ENCODE data around the gene C9orf50.
"Not testable (repeated sequence)": the region's sequence is repeated elsewhere in the genome, so short reads cannot be mapped to it uniquely, and the experiment has no call there.

Gene C9orf50

GRCh38 chr9:129640086-129640870, 19.4 kb upstream of the C9orf50 start:
- H3K4me1 ChIP-seq, result peaks cover 39% of the 10 kb centered on the region
- H3K9me3 ChIP-seq, result no peaks in the 10 kb centered on the region
- peak overlapping the region; percentile 84 for H3K9ac ChIP-seq
- peak overlapping the region; percentile 82 for H3K4me3 ChIP-seq
- no peaks in the 10 kb centered on the region for H3K27me3 ChIP-seq
- 0 out of 2 replicates have a peak overlapping the region, but pooled peaks have one; percentile 68 for H3K27ac ChIP-seq
- peaks cover 47% of the 10 kb centered on the region for H3K36me3 ChIP-seq
- H4K20me1 ChIP-seq, result peaks cover 65% of the 10 kb centered on the region
- peak overlapping the region; percentile 99 for H3K4me2 ChIP-seq
- TF ChIP-seq Cebpa-rat (IDR thresholded peaks at IDR 0.05), result no peak

- Histone ChIP-seq H3K9ac (no peak overlapping the region), H3K9me3 (no peaks in the 10 kb centered on the region), H3K27me3 (no peaks in the 10 kb centered on the region), H3K4me3 (no peak overlapping the region), H4K20me1 (peaks cover 70% of the 10 kb centered on the region), H3K4me2 (no peak overlapping the region), H3K4me1 (peaks cover 39% of the 10 kb centered on the region), H3K27ac (no peak overlapping the region), H3K36me3 (peaks cover 53% of the 10 kb centered on the region)
- TF ChIP-seq Cebpa-rat (IDR thresholded peaks at IDR 0.05), result no peak
Observed at GRCh38 chr9:129639756-129640085, 18.8 kb upstream of the C9orf50 start.

DNA sequence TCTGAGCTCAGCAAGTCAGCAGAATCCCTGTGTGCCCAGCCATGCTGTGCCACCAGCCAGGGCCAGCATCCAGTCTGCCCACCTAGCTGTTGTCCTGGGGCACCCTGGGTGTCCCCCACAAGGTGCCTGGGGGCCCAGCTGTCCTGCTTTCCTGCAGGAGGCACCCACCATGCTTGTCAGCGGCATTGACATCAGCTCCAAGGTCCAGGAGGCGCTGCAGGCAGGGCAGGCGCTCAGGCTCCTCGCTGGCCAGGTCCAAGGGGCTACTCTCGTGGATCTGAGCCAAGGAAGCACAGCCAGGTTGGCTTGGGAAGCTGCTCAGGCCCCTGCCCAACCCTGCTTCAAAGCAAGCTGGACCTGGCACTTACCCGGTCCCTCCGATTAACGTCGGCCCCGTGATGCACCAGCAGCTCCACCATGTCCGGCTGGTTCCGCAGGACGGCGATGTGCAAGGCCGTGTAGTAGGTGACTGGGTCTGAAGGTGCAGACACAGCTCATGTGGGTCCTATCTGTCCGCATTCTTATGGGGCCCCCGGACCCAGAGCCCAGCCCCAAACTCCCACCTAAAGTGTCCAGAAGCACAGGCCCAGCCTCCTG, 18.2 kb upstream of the C9orf50 start:
- no peaks in the 10 kb centered on the region for H3K27me3 ChIP-seq
- H3K27ac ChIP-seq, result no peak overlapping the region
- H3K4me1 ChIP-seq, result peaks cover 39% of the 10 kb centered on the region
- H3K4me2 ChIP-seq, result no peak overlapping the region
- peaks cover 59% of the 10 kb centered on the region for H3K36me3 ChIP-seq
- no peak overlapping the region for H3K4me3 ChIP-seq
- H3K9ac ChIP-seq, result no peak overlapping the region
- no peak for TF ChIP-seq Cebpa-rat (IDR thresholded peaks at IDR 0.05)
- H3K9me3 ChIP-seq, result no peaks in the 10 kb centered on the region
- H4K20me1 ChIP-seq, result peaks cover 75% of the 10 kb centered on the region

DNA sequence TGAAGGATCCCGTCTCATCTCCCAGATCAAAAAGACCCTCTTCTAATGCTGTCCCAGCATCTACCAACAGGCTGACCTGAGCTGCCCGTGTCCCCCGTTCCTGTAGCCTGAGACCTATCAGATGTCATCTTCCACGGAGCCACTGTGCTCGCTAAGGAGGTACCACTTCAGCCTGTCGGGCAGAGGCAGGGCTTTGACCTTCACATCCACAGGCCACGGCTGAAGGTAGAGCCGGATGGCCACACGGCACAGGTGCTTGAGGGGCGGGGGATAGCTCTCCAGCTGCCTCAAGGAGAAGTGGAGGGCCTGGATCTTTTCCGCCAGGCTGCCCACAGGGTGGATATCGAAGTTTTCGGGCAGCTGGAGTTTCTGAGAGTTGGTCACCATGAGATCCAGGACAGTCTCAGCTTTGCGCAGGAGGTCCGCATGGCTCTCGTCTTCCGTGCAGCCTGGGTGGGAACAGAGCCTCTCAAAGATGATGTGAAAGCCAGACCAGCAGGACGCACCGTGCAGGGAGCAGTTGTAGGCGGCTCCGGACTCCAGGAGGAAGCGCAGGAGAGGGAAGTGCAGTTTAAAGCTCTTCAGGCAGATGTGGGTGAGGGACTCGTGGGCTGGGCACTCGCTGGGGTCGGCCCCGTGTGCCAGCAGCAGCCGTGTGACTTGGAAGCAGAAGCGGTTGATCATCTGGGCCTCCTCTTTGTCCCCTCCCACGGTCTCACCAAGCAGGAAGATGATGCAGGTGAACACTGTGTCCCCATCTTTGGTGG, 17.0 kb upstream of the C9orf50 start:
- peak overlapping the region; percentile 53; the same call in 1 of the 2 replicates for H3K9ac ChIP-seq
- H3K36me3 ChIP-seq, result peaks cover 71% of the 10 kb centered on the region
- no peaks in the 10 kb centered on the region for H3K9me3 ChIP-seq
- H3K4me2 ChIP-seq, result peak overlapping the region; percentile 41
- peaks cover 39% of the 10 kb centered on the region for H3K4me1 ChIP-seq
- H4K20me1 ChIP-seq, result peaks cover 88% of the 10 kb centered on the region
- H3K27me3 ChIP-seq, result no peaks in the 10 kb centered on the region
- TF ChIP-seq Cebpa-rat (IDR thresholded peaks at IDR 0.05), result no peak
- H3K4me3 ChIP-seq, result no peak overlapping the region
- no peak overlapping the region for H3K27ac ChIP-seq

DNA sequence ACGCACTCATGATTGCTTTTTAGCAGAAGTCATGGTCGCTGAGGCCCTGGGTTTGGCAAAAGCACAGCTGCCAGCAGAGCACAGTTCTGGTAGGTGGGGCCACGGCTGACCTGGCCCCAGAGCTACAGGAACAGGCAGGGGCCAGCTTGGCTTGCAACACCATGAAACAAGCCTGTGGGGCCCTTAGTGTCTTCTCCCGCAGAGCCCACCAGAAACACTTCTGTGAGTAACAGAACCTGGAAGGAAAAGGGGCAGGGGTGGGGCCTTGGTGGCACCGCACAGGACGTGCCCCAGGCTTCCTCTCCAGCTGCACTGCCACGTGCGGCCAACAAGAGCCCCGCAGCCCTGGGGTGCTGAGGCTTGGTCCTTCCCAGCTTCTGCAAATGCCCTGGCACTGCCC, 16.2 kb upstream of the C9orf50 start:
- Histone ChIP-seq H3K4me3 (no peak overlapping the region), H3K27me3 (no peaks in the 10 kb centered on the region), H3K9ac (peak overlapping the region; percentile 53), H3K4me1 (peaks cover 43% of the 10 kb centered on the region), H4K20me1 (peaks cover 95% of the 10 kb centered on the region), H3K27ac (peak overlapping the region; percentile 65), H3K36me3 (peaks cover 79% of the 10 kb centered on the region), H3K9me3 (no peaks in the 10 kb centered on the region), H3K4me2 (peak overlapping the region; percentile 41)
- no peak for TF ChIP-seq Cebpa-rat (IDR thresholded peaks at IDR 0.05)

DNA sequence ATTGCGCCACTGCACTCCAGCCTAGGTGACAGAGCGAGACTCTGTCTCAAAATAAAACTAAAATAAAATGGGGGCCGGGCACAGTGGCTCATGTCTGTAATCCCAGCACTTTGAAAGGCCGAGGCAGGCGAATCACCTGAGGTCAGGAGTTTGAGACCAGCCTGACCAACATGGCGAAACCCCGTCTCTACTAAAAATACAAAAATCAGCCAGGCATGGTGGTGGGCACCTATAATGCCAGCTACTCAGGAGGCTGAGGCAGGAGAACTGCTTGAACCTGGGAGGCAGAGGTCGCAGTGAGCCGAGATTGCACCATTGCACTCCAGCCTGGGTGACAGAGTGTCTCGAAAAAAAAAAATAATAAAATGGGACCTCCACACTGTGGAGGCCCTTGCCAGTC, 15.4 kb upstream of the C9orf50 start:
- H3K4me1 ChIP-seq, result peaks cover 49% of the 10 kb centered on the region
- peaks cover 99% of the 10 kb centered on the region for H4K20me1 ChIP-seq
- H3K4me2 ChIP-seq, result peak overlapping the region; percentile 41
- H3K9me3 ChIP-seq, H3K4me3 ChIP-seq, H3K27me3 ChIP-seq, H3K27ac ChIP-seq, H3K9ac ChIP-seq: not testable (repeated sequence)
- peaks cover 86% of the 10 kb centered on the region for H3K36me3 ChIP-seq

- Histone ChIP-seq H3K27ac (no peak overlapping the region), H3K36me3 (peaks cover 94% of the 10 kb centered on the region), H3K4me2 (no peak overlapping the region), H4K20me1 (peaks cover 99% of the 10 kb centered on the region), H3K4me3 (no peak overlapping the region), H3K9me3 (no peaks in the 10 kb centered on the region), H3K27me3 (no peaks in the 10 kb centered on the region), H3K4me1 (peaks cover 49% of the 10 kb centered on the region), H3K9ac (no peak overlapping the region)
- no peak for TF ChIP-seq Cebpa-rat (IDR thresholded peaks at IDR 0.05)
Observed at GRCh38 chr9:129635099-129636065, 14.5 kb upstream of the C9orf50 start.

DNA sequence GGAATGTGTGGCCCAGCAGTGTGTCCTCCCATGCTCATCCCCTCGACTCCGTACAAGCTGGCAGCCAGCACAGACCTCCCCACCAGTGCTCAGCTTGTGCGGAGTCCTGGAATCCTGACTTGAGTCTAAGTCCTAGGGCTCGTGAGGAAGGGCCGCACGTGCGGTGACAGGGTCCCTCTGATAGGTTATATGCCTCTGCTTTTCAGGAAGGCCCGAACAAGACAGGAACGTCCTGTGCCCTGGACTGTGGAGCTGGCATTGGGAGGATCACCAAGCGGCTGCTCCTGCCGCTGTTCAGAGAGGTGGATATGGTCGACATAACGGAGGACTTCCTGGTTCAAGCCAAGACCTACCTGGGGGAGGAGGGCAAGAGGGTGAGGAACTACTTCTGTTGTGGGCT, 12.9 kb upstream of the C9orf50 start:
- Histone ChIP-seq H4K20me1 (peaks cover 99% of the 10 kb centered on the region), H3K36me3 (peaks cover 98% of the 10 kb centered on the region), H3K27ac (no peak overlapping the region), H3K4me3 (no peak overlapping the region), H3K9ac (no peak overlapping the region), H3K27me3 (no peaks in the 10 kb centered on the region), H3K4me1 (peaks cover 58% of the 10 kb centered on the region), H3K4me2 (no peak overlapping the region), H3K9me3 (no peaks in the 10 kb centered on the region)
- TF ChIP-seq Cebpa-rat (IDR thresholded peaks at IDR 0.05), result no peak

GRCh38 chr9:129633207-129633606, 12.3 kb upstream of the C9orf50 start:
- Histone ChIP-seq H3K4me3 (no peak overlapping the region), H3K4me2 (no peak overlapping the region), H3K36me3 (peaks cover 98% of the 10 kb centered on the region), H3K4me1 (peaks cover 64% of the 10 kb centered on the region), H3K9ac (no peak overlapping the region), H4K20me1 (peaks cover 99% of the 10 kb centered on the region), H3K27ac (no peak overlapping the region), H3K27me3 (no peaks in the 10 kb centered on the region), H3K9me3 (no peaks in the 10 kb centered on the region)
- no peak for TF ChIP-seq Cebpa-rat (IDR thresholded peaks at IDR 0.05)

All from BLaER1 (cell line).